HUDEP-2 (cell line): Measurements from ENCODE around the gene SCFD1.
"Not testable (repeated sequence)": the region's sequence is repeated elsewhere in the genome, so short reads cannot be mapped to it uniquely, and the experiment has no call there.

Experiments used
- DNase-seq, 76 experiments: peaks; one replicate each; lab custom pipeline; 2025; ENCODE audit not compliant: unreplicated experiment in 76 of 76; lab: John Stamatoyannopoulos, UW

Gene SCFD1

GRCh38 chr14:30621940-30622830 lies at the start of gene SCFD1:
TSS of gene SCFD1 (plus strand) at chr14:30622319. CDS start at chr14:30622339, 20 bp downstream.
- DNase-seq: peak in 74 of 76 experiments; percentile 48 to 93 (median 85)

- DNase-seq: no peak
These were observed 49.3 kb upstream of the SCFD1 start for GRCh38 chr14:30572771-30573170.

- DNase-seq: no peak
These were observed 48.8 kb upstream of the SCFD1 start for GRCh38 chr14:30573226-30573814.

- DNase-seq: no peak
These were observed 48.2 kb upstream of the SCFD1 start for GRCh38 chr14:30573966-30574365.

- DNase-seq: not testable (repeated sequence)
These were observed 47.3 kb upstream of the SCFD1 start for GRCh38 chr14:30574777-30575176.

- DNase-seq: not testable (repeated sequence)
These were observed 45.8 kb upstream of the SCFD1 start for GRCh38 chr14:30576333-30576732.

GRCh38 chr14:30580616-30581282 lies 41.4 kb upstream of the SCFD1 start:
- no peak for DNase-seq

GRCh38 chr14:30581283-30581625 lies 40.9 kb upstream of the SCFD1 start:
- DNase-seq: no peak

GRCh38 chr14:30582376-30582775 lies 39.7 kb upstream of the SCFD1 start:
- no peak for DNase-seq

- no peak for DNase-seq
These were observed 38.0 kb upstream of the SCFD1 start for GRCh38 chr14:30584058-30584630.

- no peak for DNase-seq
These were observed 36.9 kb upstream of the SCFD1 start for GRCh38 chr14:30585204-30585603.

- no peak for DNase-seq
These were observed 35.0 kb upstream of the SCFD1 start for GRCh38 chr14:30587141-30587540.

GRCh38 chr14:30588873-30589272 lies 33.2 kb upstream of the SCFD1 start:
- no peak for DNase-seq

- no peak for DNase-seq
These were observed 25.2 kb upstream of the SCFD1 start for GRCh38 chr14:30596935-30597334.

GRCh38 chr14:30597504-30597903 lies 24.6 kb upstream of the SCFD1 start:
- no peak for DNase-seq

- no peak for DNase-seq
These were observed 20.9 kb upstream of the SCFD1 start for GRCh38 chr14:30600922-30601918.

- DNase-seq: no peak
These were observed 18.7 kb upstream of the SCFD1 start for GRCh38 chr14:30603402-30603801.

- DNase-seq: not testable (repeated sequence)
These were observed 17.4 kb upstream of the SCFD1 start for GRCh38 chr14:30604696-30605095.

- no peak for DNase-seq
These were observed 14.9 kb upstream of the SCFD1 start for GRCh38 chr14:30607156-30607780.
